Fibroblast of lung (primary cell): Measurements from ENCODE around the gene SOX10.

ENCODE experiments used
- EZH2 ChIP-seq: IDR thresholded peaks from 2 replicates; pipeline ENCODE4 v1.5.1; 2012; ENCODE audit warnings: low read length, control low read depth, mild to moderate bottlenecking; ENCODE audit errors: missing control alignments
- TF ChIP-seq, protein P1 (sequence below), 2 donors: IDR thresholded peaks in 1 of 2; conservative IDR thresholded peaks in 1 of 2; 1 replicate in 1 of 2; 2 replicates in 1 of 2; pipeline ENCODE4 v1.5.1; 2011 to 2012; ENCODE audit warnings: low read length in 2 of 2, control low read depth in 1 of 2, inconsistent platforms in 1 of 2, low read depth in 1 of 2, mild to moderate bottlenecking in 1 of 2

DNA sequence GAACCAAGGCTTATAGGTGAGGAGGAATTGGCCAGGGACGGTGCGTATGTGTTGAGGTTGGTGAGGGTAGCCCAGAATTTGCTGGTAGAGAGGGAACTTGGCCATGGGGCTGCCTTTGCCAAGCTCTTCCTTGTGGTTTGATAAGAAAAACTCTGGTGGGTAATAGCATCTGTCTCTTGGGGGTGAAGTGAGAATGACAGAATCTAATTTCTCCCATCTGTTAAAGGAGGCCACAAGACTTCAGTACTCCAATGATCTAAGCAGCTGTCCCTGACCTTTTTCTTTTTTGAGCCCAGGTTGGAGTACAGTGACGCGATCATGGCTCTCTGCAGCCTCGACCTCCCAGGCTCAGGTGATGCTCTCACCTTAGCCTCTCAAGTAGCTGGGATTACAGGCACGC lies 36.9 kb upstream of the SOX10 start:
- TF ChIP-seq, protein P1, sequence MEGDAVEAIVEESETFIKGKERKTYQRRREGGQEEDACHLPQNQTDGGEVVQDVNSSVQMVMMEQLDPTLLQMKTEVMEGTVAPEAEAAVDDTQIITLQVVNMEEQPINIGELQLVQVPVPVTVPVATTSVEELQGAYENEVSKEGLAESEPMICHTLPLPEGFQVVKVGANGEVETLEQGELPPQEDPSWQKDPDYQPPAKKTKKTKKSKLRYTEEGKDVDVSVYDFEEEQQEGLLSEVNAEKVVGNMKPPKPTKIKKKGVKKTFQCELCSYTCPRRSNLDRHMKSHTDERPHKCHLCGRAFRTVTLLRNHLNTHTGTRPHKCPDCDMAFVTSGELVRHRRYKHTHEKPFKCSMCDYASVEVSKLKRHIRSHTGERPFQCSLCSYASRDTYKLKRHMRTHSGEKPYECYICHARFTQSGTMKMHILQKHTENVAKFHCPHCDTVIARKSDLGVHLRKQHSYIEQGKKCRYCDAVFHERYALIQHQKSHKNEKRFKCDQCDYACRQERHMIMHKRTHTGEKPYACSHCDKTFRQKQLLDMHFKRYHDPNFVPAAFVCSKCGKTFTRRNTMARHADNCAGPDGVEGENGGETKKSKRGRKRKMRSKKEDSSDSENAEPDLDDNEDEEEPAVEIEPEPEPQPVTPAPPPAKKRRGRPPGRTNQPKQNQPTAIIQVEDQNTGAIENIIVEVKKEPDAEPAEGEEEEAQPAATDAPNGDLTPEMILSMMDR (conservative IDR thresholded peaks at IDR 0.05 in 1 of 2, IDR thresholded peaks at IDR 0.05 in 1 of 2; ENCODE audit: low read depth in 1 of 2, low read length in 2 of 2) = no peak
- TF ChIP-seq EZH2 = no peak
